ENCODE measurements around the gene GGA1.
A peak's percentile ranks its signal among the peaks of the same experiment; 100 is the strongest.

The GGA1 gene

GRCh38 chr22:37633089-37633624, 24.5 kb downstream of the GGA1 start:
- no peak overlapping the region for H3K4me3 ChIP-seq (ENCODE audit: low read depth, low read length)
- TF ChIP-seq, protein P1, sequence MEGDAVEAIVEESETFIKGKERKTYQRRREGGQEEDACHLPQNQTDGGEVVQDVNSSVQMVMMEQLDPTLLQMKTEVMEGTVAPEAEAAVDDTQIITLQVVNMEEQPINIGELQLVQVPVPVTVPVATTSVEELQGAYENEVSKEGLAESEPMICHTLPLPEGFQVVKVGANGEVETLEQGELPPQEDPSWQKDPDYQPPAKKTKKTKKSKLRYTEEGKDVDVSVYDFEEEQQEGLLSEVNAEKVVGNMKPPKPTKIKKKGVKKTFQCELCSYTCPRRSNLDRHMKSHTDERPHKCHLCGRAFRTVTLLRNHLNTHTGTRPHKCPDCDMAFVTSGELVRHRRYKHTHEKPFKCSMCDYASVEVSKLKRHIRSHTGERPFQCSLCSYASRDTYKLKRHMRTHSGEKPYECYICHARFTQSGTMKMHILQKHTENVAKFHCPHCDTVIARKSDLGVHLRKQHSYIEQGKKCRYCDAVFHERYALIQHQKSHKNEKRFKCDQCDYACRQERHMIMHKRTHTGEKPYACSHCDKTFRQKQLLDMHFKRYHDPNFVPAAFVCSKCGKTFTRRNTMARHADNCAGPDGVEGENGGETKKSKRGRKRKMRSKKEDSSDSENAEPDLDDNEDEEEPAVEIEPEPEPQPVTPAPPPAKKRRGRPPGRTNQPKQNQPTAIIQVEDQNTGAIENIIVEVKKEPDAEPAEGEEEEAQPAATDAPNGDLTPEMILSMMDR (IDR thresholded peaks at IDR 0.05; ENCODE audit: low read depth, low read length): no peak

DNA sequence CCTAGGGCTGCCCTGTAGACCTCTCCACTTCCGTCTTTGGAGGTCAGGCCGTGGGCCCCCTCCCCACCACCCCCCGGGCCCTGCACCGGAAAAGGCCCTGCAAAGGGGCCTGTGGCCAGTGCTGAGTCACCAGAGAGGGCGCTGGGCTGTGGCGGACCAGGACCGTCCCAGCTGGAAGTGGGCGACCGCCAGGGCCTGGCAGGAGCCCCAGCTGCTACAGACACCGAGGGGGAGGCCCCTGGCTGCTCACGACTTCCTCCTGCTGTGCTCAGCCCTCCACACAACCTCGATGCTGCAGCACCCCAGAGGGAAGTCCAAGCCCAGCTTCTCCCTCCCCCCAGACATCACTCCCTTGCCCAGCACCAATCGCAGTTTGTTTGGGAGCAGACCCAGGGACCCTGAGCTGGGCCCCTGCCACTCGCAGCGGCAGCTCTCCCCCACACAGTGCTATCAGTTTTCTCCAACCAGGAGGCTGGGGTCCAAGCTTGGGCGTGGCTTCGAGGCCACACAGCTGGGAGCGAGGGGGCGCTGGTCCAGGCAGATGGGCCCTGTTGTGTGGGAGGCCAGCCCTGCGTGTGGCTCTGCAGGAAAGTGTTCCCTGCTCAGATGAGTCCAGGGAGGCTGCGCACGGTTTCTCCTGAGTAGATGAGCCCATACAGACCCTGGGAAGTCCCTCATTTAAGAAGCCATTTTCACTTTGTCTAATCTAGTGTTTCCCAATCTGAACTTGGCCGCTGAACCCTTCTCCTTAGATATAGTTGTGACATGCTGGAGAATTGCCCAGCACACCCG, 25.2 kb downstream of the GGA1 start:
- TF ChIP-seq, protein P1 (IDR thresholded peaks at IDR 0.05; ENCODE audit: low read depth, low read length): peak; percentile 16; the same call in 1 of the 2 replicates
- no peak overlapping the region for H3K4me3 ChIP-seq (ENCODE audit: low read depth, low read length)

GRCh38 chr22:37634417-37634924, 25.8 kb downstream of the GGA1 start:
- no peak overlapping the region for H3K4me3 ChIP-seq (ENCODE audit: low read depth, low read length)
- TF ChIP-seq, protein P1 (IDR thresholded peaks at IDR 0.05; ENCODE audit: low read depth, low read length): 0 out of 2 replicates have a peak, but pooled peaks have one; percentile 15

DNA sequence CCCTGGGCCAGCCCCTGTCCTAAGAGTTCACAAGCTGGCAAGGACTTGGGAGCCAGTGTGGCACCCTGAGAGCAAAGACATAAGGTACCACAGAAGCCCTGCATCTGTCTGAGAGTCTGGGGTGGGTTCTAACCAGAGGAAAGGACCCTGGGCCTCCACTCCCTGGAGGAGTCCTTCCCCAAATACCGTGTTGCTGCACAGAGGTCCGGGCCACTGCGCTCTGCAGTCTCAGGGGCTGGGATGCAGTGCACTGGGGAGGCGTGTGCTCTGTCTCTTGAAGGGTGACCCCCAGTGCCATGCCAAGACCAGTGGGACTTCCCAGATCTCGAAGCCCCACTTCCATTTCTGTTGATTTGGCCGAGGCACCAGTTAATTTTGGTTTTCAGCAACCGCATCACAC, 26.5 kb downstream of the GGA1 start:
- TF ChIP-seq, protein P1 (IDR thresholded peaks at IDR 0.05; ENCODE audit: low read depth, low read length): no peak
- no peak overlapping the region for H3K4me3 ChIP-seq (ENCODE audit: low read depth, low read length)

- TF ChIP-seq, protein P1 (IDR thresholded peaks at IDR 0.05; ENCODE audit: low read depth, low read length): peak; percentile 46
- no peak overlapping the region for H3K4me3 ChIP-seq (ENCODE audit: low read depth, low read length)
Measured at GRCh38 chr22:37636186-37636948, 27.7 kb downstream of the GGA1 start.

DNA sequence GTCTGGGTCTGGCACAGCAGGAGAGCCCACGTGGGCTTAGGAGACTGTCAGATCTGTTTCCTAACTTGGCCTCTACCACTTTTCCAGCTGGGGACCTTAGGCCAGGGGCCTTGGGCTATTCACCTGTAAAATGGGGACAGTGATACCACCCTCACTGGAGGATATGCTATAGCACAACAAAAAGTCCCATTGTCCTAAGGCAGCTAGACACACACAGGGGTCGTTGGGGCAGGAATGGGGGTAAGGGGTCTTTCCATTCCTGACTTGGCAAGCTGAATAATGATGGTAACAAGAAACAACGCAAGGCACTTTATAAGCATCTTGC, 28.3 kb downstream of the GGA1 start:
- TF ChIP-seq, protein P1 (IDR thresholded peaks at IDR 0.05; ENCODE audit: low read depth, low read length): no peak
- H3K4me3 ChIP-seq (ENCODE audit: low read depth, low read length): no peak overlapping the region
